Transverse colon (tissue), 3 donors: ENCODE measurements around the gene GPC5.

Experiments used
- CTCF ChIP-seq, 5 experiments: fragments of 200-600 bp in 3 of 5; fragments of 450-650 bp in 2 of 5; sonication (generic) in 3 of 5; IDR thresholded peaks; 1 replicate in 2 of 5; 2 replicates in 3 of 5; pipeline ENCODE4 v1.5.1; 2016 to 2017; ENCODE audit warnings: antibody characterized with exemption in 5 of 5, inconsistent platforms in 3 of 5, mild to moderate bottlenecking in 2 of 5, moderate library complexity in 1 of 5
- POLR2A ChIP-seq: fragments of 450-650 bp; IDR thresholded peaks from one replicate; pipeline ENCODE4 v1.6.1; 2016; ENCODE audit warnings: antibody characterized with exemption, mild to moderate bottlenecking, moderate library complexity

GRCh38 chr13:91684746-91685145 is 286.3 kb downstream of the GPC5 start:
- TF ChIP-seq CTCF (IDR thresholded peaks at IDR 0.05) = no peak
- TF ChIP-seq POLR2A = no peak
